Activated T-helper 1 cell treated with anti-CD3 and anti-CD28 coated beads, Interleukin-12 subunit alpha, Interleukin-12 subunit beta, Interleukin-2, Interleukin-4 antibody, amounts not matched to agents 30 ng/mL and 10 ng/mL and 1 ng/mL, durations not matched to agents 14 hours and 24 hours and 36 hours (primary cell): ENCODE measurements around the gene CRPPA. TPM values are rescaled to one million over a fixed set of nuclear protein-coding genes. Genes with fewer than 3 reads are reported as not detected.

Source experiments
- DNase-seq: peaks from one replicate; pipeline ENCODE4 v3.0.0; 2021; ENCODE audit warnings: low spot score
- H3K27ac Mint-ChIP-seq: one replicate; pipeline ENCODE4 v1.8.0; 2021; ENCODE audit warnings: mild to moderate bottlenecking, mixed read lengths
- H3K27me3 Mint-ChIP-seq: one replicate; pipeline ENCODE4 v1.8.0; 2022; ENCODE audit warnings: mild to moderate bottlenecking, moderate library complexity, mixed read lengths; ENCODE audit not compliant: insufficient read depth
- H3K36me3 Mint-ChIP-seq: one replicate; pipeline ENCODE4 v1.8.0; 2021; ENCODE audit warnings: low read depth, mixed read lengths
- H3K4me1 Mint-ChIP-seq: one replicate; pipeline ENCODE4 v1.8.0; 2021; ENCODE audit warnings: low read depth, mixed read lengths
- H3K4me3 Mint-ChIP-seq: one replicate; pipeline ENCODE4 v1.8.0; 2021; ENCODE audit warnings: mild to moderate bottlenecking, moderate library complexity, mixed read lengths
- H3K9me3 Mint-ChIP-seq: one replicate; pipeline ENCODE4 v1.8.0; 2021; ENCODE audit warnings: mixed read lengths
- intact Hi-C: fragments of 100-400 bp; cut with micrococcal nuclease; formaldehyde crosslinking; loops from one replicate; pipeline ENCODE4 v1.15.1; 2024
- total RNA-seq: library from RNA; stranded (reverse); gene quantifications from 2 replicates; pipeline ENCODE4 v1.2.3, GENCODE V29; 2022

Gene CRPPA
- total RNA-seq, 1 donor from 2014 or later = 1.1 TPM

DNA sequence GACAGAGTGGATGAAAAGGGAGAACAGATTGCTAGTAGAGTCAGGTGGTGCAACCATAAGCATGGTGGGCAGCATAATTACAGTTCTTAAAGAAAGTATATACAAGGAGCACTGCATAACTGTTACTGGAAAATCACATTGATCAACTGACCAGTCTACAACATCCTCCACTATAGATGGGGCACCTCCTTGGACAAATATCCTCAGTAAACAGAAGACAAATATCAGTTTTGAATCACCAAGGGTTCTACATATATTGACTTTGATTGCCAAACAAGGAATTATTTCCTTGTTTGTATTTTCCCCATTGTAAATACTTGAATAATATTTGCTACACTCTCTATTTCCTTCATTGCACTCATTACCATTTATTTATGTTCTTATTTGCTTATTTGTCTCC is 17.6 kb upstream of the CRPPA start:
- H3K27me3 Mint-ChIP-seq = peaks cover 8% of the 10 kb centered on the region
- H3K9me3 Mint-ChIP-seq = no peaks in the 10 kb centered on the region
- no peak overlapping the region for H3K4me3 Mint-ChIP-seq
- no peaks in the 10 kb centered on the region for H3K4me1 Mint-ChIP-seq
- H3K36me3 Mint-ChIP-seq = no peaks in the 10 kb centered on the region
- intact Hi-C loops = no loop called here
- no peak overlapping the region for H3K27ac Mint-ChIP-seq
- DNase-seq = no peak

DNA sequence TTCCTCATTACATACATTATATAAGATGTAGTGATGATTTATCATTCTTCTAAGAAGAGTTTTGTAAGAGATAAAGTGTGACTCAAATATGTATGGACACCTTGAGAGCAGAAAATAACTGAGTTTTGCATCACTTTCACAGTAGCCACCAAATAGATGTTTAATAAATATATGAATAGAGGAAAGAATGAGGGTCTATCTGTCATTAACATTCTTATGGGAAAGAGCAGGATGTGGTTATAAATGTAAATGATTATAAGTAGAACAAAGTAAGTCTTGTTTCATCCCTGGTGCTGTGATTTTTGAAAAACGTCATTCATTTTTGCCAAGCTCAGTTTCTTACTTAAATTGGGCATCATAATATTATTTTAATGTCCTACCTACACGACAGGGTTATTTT is 15.0 kb upstream of the CRPPA start:
- no peak overlapping the region for H3K27ac Mint-ChIP-seq
- no peaks in the 10 kb centered on the region for H3K4me1 Mint-ChIP-seq
- H3K36me3 Mint-ChIP-seq = no peaks in the 10 kb centered on the region
- H3K27me3 Mint-ChIP-seq = peaks cover 6% of the 10 kb centered on the region
- intact Hi-C loops = no loop called here
- no peak for DNase-seq
- H3K9me3 Mint-ChIP-seq = no peaks in the 10 kb centered on the region
- no peak overlapping the region for H3K4me3 Mint-ChIP-seq

DNA sequence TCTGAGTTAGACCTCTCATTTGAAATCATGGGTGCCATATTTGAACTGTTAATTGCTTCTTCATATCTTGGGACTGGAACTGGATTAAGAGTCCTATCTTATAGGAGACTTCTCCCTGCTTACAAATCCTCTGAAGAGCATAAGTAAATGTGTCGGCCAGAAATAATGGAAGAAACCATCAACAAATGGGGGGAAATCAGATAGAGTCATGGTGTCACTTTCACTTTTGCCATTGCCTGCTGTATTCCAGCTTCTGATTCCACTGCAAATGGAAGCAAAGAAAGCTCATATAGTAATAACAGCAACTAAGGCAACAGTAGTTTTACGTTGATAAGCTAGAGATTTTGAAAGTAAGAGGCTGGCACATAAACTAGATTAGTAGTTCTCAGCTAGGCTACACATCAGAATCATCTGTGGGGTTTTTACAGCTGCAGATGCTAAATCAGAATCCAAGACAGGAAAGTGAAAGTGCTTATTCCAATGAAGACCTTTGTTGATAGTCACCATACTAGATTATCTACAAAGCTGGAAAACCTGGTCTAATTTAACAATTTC is 12.3 kb upstream of the CRPPA start:
- Mint-ChIP-seq H3K4me1 (no peaks in the 10 kb centered on the region), H3K9me3 (no peaks in the 10 kb centered on the region), H3K27ac (no peak overlapping the region), H3K27me3 (peaks cover 8% of the 10 kb centered on the region), H3K4me3 (no peak overlapping the region), H3K36me3 (no peaks in the 10 kb centered on the region)
- DNase-seq = no peak
- intact Hi-C loops = no loop called here

DNA sequence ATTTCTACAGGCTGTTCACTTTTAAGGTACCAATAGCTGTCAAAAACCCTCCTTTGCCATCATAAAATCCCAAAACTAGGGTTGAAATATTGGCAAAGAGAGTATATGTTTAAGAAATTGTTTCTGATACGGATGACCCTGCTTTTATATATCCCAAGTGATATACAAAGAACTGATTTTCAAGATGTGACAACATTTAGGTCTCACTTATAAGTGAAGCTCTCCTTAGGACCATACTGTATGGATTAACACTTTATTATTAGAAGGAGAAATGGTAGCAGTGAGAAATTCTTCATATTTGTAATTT is 11.0 kb upstream of the CRPPA start:
- DNase-seq = no peak
- peaks cover 8% of the 10 kb centered on the region for H3K27me3 Mint-ChIP-seq
- H3K9me3 Mint-ChIP-seq = no peaks in the 10 kb centered on the region
- no peak overlapping the region for H3K4me3 Mint-ChIP-seq
- H3K36me3 Mint-ChIP-seq = no peaks in the 10 kb centered on the region
- intact Hi-C loops = loop anchor here (1.0 kb wide), 2 partner anchors 133 to 486 kb away; no protein-coding TSS in a partner anchor
- no peak overlapping the region for H3K27ac Mint-ChIP-seq
- H3K4me1 Mint-ChIP-seq = no peaks in the 10 kb centered on the region

DNA sequence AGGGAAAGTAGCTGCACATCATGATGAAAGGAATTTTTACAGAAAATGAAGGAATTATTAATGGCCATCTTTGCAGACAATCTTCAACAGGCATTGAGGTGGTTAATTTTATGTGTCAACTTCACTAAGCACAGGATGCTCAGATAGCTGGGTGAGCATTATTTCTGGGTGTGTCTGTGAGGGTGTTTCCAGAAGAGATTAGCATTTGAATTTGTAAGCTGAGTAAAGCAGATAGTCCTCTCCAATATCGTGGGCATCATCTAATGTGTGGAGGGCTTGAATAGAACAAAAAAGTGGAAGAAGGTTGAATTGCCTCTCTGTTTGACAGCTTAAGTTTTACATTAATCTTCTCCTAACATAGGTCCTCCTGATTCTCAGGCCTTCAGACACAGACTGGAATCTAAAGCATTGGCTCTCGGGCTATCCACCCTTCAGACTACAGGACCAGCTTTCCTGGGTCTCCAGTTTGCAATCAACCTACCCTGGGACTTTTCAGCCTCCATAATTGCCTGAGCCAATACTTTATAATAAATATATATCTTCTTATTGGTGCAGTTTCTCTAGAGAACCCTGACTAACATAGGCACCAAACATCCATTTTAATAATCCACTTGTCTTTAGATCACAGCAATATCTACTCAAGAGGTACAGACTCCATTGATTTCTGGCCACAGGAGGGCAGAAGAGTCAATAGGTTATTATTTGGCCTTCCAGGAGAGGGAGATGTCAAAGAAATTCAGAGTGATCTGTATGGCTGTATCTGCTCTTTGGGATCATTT is 10.5 kb upstream of the CRPPA start:
- Mint-ChIP-seq H3K27me3 (peaks cover 8% of the 10 kb centered on the region), H3K36me3 (no peaks in the 10 kb centered on the region), H3K9me3 (no peaks in the 10 kb centered on the region), H3K27ac (no peak overlapping the region), H3K4me3 (no peak overlapping the region), H3K4me1 (no peaks in the 10 kb centered on the region)
- intact Hi-C loops = loop anchor here (1.0 kb wide), 2 partner anchors 133 to 486 kb away; no protein-coding TSS in a partner anchor
- no peak for DNase-seq

DNA sequence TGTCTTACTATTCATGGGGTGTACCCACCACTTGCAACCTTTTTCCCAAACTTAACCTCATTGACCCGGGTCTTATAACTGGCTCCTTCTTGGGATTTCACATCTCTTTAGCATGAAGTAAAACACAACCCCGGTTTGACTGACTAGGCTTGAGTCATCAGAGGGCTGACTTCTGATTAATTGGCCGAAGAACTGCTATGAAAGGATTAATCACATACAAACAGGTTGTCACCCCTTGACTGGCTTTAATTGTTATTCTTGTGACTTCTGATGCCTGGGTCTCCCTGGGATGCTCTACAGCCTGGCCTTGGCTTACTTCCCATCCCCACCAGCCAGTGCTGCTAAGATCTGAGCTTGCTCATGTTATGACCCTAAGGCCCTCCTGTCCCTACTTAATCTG is 8.8 kb upstream of the CRPPA start:
- intact Hi-C loops = no loop called here
- DNase-seq = no peak

DNA sequence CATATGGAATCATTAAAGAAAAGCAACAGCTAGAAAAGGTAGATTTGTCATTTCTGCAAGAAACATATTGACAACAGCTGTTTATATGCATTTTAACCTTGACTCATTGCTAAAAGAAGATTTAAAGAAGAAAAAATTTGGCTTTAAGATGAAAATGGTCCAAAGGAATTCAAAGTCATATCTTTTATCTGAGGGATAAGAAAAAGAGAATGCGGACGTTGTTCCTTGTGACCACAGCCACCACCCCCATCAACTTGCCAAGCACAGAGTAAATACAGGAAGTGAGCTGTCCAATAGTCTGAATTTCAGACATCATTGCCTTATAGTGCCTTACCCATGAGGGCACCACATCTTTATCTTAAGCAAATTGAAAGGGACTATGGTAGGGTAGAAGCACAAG is 7.3 kb upstream of the CRPPA start:
- Mint-ChIP-seq H3K27me3 (peaks cover 7% of the 10 kb centered on the region), H3K27ac (no peak overlapping the region), H3K9me3 (no peaks in the 10 kb centered on the region), H3K4me1 (no peaks in the 10 kb centered on the region), H3K4me3 (no peak overlapping the region), H3K36me3 (no peaks in the 10 kb centered on the region)
- intact Hi-C loops = no loop called here
- no peak for DNase-seq

More for the DNA sequence above, 8.8 kb upstream of the CRPPA start:
- Mint-ChIP-seq H3K4me3 (no peak overlapping the region), H3K27ac (no peak overlapping the region), H3K9me3 (no peaks in the 10 kb centered on the region), H3K4me1 (no peaks in the 10 kb centered on the region), H3K27me3 (peaks cover 9% of the 10 kb centered on the region), H3K36me3 (no peaks in the 10 kb centered on the region)

DNA sequence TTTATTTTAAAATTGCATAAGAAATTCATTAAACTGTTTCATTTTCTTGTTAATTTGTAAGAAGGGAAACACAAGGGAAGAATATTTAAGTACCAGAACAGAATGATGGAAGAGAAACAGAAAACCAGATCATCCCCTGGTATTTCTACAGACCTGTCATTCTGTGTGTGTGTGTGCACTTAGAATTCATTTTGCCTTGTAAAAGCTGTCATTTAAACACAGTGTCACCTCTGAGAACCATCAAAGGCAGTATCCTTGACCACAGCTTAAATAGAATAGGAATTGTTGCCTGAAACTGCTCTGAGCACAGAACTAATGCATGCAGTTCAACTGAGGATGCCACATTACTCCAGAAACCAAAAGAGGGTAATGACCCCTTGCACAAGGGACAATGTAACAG is 6.8 kb upstream of the CRPPA start:
- no peak for DNase-seq
- Mint-ChIP-seq H3K9me3 (no peaks in the 10 kb centered on the region), H3K27ac (no peak overlapping the region), H3K4me3 (no peak overlapping the region), H3K36me3 (no peaks in the 10 kb centered on the region), H3K27me3 (peaks cover 7% of the 10 kb centered on the region), H3K4me1 (no peaks in the 10 kb centered on the region)
- intact Hi-C loops = no loop called here

DNA sequence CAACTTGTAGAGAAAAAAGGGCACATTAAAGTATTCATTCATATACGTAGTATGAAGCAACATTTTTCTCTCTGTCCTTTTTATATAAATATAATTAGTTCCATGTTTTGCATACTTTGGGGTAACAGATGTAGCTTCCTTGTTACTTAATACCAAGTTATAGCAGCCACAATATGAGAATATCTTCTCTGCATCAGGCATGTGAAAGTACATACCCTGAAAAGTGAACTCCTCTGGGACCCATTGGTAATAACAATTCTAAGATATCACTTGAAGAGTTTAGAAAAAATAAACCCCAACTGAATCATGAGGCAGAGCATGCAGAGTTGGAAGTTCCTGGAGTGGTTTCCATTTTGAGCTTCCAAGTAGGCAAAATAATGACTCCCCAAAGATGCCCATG is 2.4 kb upstream of the CRPPA start:
- peaks cover 3% of the 10 kb centered on the region for H3K9me3 Mint-ChIP-seq
- intact Hi-C loops = loop anchor here (5.0 kb wide), 1 partner anchor 1519 kb away; the partner anchor contains the start of gene SNX13
- peaks cover 5% of the 10 kb centered on the region for H3K27me3 Mint-ChIP-seq

DNA sequence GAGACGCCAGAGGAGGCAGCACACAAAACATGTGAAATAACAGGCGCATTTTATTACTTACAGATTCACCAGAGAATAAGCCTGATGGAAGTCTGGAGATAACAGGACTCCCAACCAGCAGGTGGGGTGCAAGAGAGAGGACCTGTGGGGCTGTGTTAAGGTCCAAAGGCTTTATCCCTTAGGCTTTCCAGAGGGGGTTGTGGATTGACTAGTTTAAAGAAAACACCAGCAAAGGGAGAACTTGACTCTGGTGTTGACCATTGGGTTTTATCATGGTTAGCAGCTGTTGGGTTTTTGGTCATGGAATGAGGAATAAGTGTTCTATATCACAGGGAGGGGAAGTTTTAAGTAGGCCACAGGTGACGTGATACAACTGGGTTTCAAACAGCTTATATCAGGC is 1.6 kb upstream of the CRPPA start:
- peaks cover 16% of the 10 kb centered on the region for H3K4me1 Mint-ChIP-seq
- H3K27me3 Mint-ChIP-seq = peaks cover 5% of the 10 kb centered on the region
- no peak for DNase-seq
- intact Hi-C loops = loop anchor here (5.0 kb wide), 1 partner anchor 1519 kb away; the partner anchor contains the start of gene SNX13
- peaks cover 10% of the 10 kb centered on the region for H3K9me3 Mint-ChIP-seq
- no peak overlapping the region for H3K4me3 Mint-ChIP-seq
- H3K36me3 Mint-ChIP-seq = peaks cover 3% of the 10 kb centered on the region
- H3K27ac Mint-ChIP-seq = no peak overlapping the region

More for the DNA sequence above, 2.4 kb upstream of the CRPPA start:
- Mint-ChIP-seq H3K36me3 (peaks cover 3% of the 10 kb centered on the region), H3K4me1 (peaks cover 16% of the 10 kb centered on the region), H3K4me3 (no peak overlapping the region), H3K27ac (no peak overlapping the region)
- DNase-seq = no peak

DNA sequence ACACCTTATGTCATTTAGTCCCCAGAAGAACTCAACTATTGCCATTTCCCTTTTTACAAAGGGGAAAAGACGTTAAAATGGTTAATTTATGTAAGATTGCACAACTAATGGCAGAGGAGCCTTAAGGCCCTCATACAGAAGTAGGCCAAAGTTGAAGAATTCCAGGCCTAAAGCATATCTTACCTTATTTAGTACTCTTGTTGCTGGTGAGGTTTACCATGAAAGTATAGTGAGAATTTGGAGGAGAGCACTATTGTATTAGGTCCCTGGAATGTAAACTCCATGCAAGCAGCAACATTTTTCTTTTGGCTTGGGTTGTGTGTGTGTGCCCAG is 731 bp upstream of the CRPPA start:
- intact Hi-C loops = loop anchor here (5.0 kb wide), 1 partner anchor 1520 kb away; the partner anchor contains the start of gene SNX13
- no peak for DNase-seq
- H3K4me1 Mint-ChIP-seq = peaks cover 17% of the 10 kb centered on the region
- H3K27me3 Mint-ChIP-seq = peaks cover 5% of the 10 kb centered on the region
- H3K36me3 Mint-ChIP-seq = peaks cover 3% of the 10 kb centered on the region
- peaks cover 10% of the 10 kb centered on the region for H3K9me3 Mint-ChIP-seq
- peak overlapping the region; percentile 66 for H3K4me3 Mint-ChIP-seq
- H3K27ac Mint-ChIP-seq = no peak overlapping the region

DNA sequence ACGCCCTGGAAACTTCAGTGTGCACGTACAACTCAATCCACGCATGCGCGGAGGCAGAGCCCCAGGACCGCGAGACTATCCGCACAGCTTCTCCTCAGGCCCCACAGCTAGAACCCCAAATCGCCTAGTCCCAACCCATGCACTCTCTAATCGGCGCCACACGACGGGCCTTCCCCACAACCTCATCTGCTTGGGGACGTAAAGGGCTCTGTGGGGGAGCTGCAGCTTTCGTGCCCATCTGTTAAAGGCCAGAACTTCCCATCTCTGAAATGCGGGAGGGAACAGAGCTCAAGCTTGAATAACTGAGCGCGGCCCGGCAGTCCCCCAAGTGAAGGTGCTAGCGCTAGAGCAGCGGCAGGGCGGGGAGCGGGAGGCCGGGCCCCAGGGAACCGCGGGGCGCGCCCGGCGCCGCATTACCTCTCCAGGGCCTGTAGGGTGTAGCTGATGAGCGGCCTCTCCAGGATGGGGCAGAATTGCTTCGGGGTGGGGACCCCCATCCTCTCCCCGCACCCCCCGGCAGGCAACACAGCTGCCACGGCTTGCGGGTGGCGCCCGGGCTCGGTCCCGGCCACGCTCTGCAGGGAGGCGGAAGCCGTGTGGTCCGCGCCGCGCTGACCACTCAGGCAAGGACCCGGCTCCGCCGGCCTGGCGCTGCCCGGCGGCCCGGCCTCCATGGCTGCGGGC is 547 bp downstream of the CRPPA start:
- DNase-seq = peak; percentile 80
- Mint-ChIP-seq H3K9me3 (peaks cover 10% of the 10 kb centered on the region), H3K27me3 (no peaks in the 10 kb centered on the region), H3K4me3 (peak overlapping the region; percentile 87), H3K36me3 (peaks cover 3% of the 10 kb centered on the region), H3K4me1 (peaks cover 22% of the 10 kb centered on the region), H3K27ac (peak overlapping the region; percentile 82)
- intact Hi-C loops = loop anchor here (1.0 to 5.0 kb wide), 4 partner anchors 145 to 1522 kb away; partner anchors contain the start of genes BZW2 and SNX13

DNA sequence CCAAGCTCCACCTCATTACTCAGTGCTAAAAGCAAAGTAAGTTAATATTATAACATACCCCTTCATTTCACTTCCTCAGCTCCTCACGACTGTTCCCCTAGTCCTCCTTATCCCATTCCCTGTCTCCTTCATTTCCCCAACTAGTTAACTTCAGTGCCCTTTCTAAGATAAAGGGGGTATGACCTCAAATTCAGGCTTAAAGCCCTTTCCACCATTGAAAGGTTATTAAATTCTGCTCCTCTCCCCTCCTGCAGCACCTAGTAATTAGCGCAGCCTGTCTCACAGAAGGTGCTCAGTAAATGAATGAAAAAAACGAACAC is 1.0 kb downstream of the CRPPA start:
- Mint-ChIP-seq H3K4me3 (peak overlapping the region; percentile 87), H3K9me3 (peaks cover 10% of the 10 kb centered on the region), H3K36me3 (peaks cover 3% of the 10 kb centered on the region), H3K27me3 (no peaks in the 10 kb centered on the region), H3K27ac (peak overlapping the region; percentile 82), H3K4me1 (peaks cover 22% of the 10 kb centered on the region)
- no peak for DNase-seq
- intact Hi-C loops = loop anchor here (1.0 to 5.0 kb wide), 4 partner anchors 145 to 1522 kb away; partner anchors contain the start of genes BZW2 and SNX13
